Lung (tissue), 12 donors: ENCODE measurements around the gene ELOVL5. TPM values are rescaled to one million over a fixed set of nuclear protein-coding genes. Genes with fewer than 3 reads are reported as not detected.

Experiments used
- ATAC-seq: fragments of 200-7000 bp; cut with Tn5 transposase; one replicate; pipeline ENCODE4 v1.9.1; 2020; ENCODE audit warnings: moderate number of reproducible peaks; ENCODE audit not compliant: insufficient read depth, low FRiP score
- DNase-seq, 3 donors: peaks; one replicate each; pipeline ENCODE4 v3.0.0-alpha.2; 2013 to 2017
- H3K27ac ChIP-seq, 2 donors: one replicate each; pipeline ENCODE4 v1.5.1; 2013; ENCODE audit warnings: mild to moderate bottlenecking in 2 of 2, moderate library complexity in 2 of 2, control low read depth in 1 of 2, inconsistent platforms in 1 of 2, low read depth in 1 of 2, low read length in 1 of 2
- H3K27me3 ChIP-seq, 3 donors: one replicate each; pipeline ENCODE4 v1.5.1; 2013; ENCODE audit warnings: low read length in 2 of 3; ENCODE audit not compliant: control insufficient read depth in 3 of 3, insufficient read depth in 3 of 3
- H3K36me3 ChIP-seq, 4 donors: one replicate each; pipeline ENCODE4 v1.5.1; 2013; ENCODE audit warnings: low read length in 4 of 4, mild to moderate bottlenecking in 1 of 4, moderate library complexity in 1 of 4; ENCODE audit not compliant: control insufficient read depth in 4 of 4, insufficient read depth in 4 of 4
- H3K4me1 ChIP-seq, 5 donors: one replicate each; pipeline ENCODE4 v1.5.1; 2013; ENCODE audit warnings: low read length in 5 of 5, mild to moderate bottlenecking in 2 of 5, moderate library complexity in 1 of 5; ENCODE audit not compliant: control insufficient read depth in 5 of 5, insufficient read depth in 5 of 5
- H3K4me3 ChIP-seq: one replicate; pipeline ENCODE4 v1.5.1; 2013; ENCODE audit warnings: mild to moderate bottlenecking, control low read depth, moderate library complexity
- H3K9ac ChIP-seq, 2 donors: one replicate each; pipeline ENCODE4 v1.5.1; 2013; ENCODE audit warnings: low read length in 2 of 2, control low read depth in 1 of 2; ENCODE audit not compliant: insufficient read depth in 1 of 2
- H3K9me3 ChIP-seq, 4 donors: one replicate each; pipeline ENCODE4 v1.5.1; 2013; ENCODE audit warnings: low read length in 3 of 4, mild to moderate bottlenecking in 1 of 4, moderate library complexity in 1 of 4; ENCODE audit not compliant: control insufficient read depth in 4 of 4, insufficient read depth in 3 of 4
- WGBS, 2 donors: extraction: QIAGEN DNeasy Blood & Tissue Kit; methylation state at CpG; one replicate each; pipeline ENCODE4 v1.1.7; 2013; 5-methylcytosine and 5-hydroxymethylcytosine counted together
- polyA plus RNA-seq, 2 donors: library from polyadenylated mRNA; stranded (reverse); fragments of 200-250 nt; gene quantifications; one replicate each; pipeline ENCODE4 v1.2.1, GENCODE V29; 2013
- total RNA-seq, 2 donors: library from RNA; depleted of rRNA in 1 of 2; stranded (reverse); fragments of >200 nt in 1 of 2; gene quantifications; one replicate each; pipeline ENCODE4 v1.2.1, GENCODE V29; 2014 to 2021
- TF ChIP-seq, protein P1 (sequence below): IDR thresholded peaks from 2 replicates; pipeline ENCODE4 v1.5.1; 2012; ENCODE audit warnings: mild to moderate bottlenecking; ENCODE audit errors: control extremely low read depth, extremely low read depth
- donor health status: control.
- donor health status: control.
- donor health status: Bipolar disorder and iron deficiency.
- donor health status: healthy.
- donor health status: DM: yes; HTN: yes; CAD: no.

Gene ELOVL5
- total and polyA plus RNA-seq, 4 donors: 37.7 to 95.6 (median 89.9) TPM

DNA sequence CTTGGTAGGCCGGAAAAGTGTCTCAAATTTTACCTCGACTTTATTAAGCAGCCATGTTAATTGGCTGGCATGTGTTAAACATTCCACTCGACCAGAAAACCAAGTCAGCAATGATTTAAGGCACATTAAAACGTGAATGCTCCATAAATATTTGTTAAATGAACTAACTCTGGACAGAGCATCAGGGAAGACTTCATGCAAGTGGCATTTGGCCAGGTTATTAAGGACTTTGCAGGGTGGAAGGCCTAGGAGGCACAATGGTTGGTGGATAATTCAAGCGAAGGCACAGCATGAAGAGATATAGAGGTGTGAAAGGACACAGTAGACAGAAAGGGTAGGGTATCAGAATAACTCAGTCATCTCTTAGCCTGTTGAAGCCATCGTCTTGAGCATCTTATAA is 23.0 kb downstream of the ELOVL5 start:
- Histone ChIP-seq H3K4me1 (peaks cover 4 to 37% (median 8%) of the 10 kb centered on the region in 5 donors), H3K9ac (no peak overlapping the region)

DNA sequence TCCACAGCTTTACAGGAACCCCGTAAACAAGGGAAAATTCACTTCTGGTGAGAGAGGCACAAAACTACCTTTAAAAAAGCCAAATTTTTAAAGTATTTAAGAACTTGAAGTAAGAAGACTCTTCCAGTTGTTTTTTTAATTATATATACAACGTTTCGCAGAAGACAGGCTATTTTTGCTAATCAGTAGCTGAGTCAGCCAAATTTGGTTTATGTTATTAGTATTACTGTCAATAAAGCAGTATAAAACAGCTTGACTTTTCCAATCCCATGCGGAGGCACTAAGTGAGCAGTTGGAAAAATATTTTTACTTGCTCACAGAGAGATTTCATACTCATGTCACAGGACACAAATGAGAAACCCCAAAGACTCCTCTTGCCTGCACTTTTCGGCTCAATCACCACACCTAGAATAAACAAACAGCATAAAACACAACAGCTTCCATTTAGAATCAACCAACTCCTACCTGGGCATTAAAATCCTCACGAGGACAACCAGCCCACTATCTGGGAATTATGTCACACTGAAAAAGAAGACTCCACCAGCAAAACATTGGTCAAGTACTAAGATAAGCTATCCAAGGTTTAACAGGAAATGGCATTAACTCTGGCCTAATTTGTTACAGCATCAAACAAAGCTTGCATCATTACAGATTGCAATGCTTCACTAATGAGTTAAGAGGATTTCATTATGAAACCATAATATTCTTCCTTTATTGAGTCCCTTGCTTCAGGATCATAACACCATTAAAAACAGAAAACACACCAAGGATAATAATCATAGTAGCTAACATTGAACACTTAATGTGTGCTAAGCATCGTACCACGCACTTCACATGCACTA is 26.3 kb downstream of the ELOVL5 start:
- Histone ChIP-seq H3K27ac (peak overlapping the region in 1 of 2 donors; percentile 17), H3K9me3 (no peaks in the 10 kb centered on the region), H3K9ac (peak overlapping the region in 1 of 2 donors; percentile 4), H3K4me1 (peaks cover 4 to 28% (median 8%) of the 10 kb centered on the region in 5 donors), H3K4me3 (no peak overlapping the region), H3K27me3 (no peaks in the 10 kb centered on the region), H3K36me3 (no peaks in the 10 kb centered on the region)
- ATAC-seq: no peak
- DNase-seq: peak in 1 of 3 donors; percentile 29
- TF ChIP-seq, protein P1, sequence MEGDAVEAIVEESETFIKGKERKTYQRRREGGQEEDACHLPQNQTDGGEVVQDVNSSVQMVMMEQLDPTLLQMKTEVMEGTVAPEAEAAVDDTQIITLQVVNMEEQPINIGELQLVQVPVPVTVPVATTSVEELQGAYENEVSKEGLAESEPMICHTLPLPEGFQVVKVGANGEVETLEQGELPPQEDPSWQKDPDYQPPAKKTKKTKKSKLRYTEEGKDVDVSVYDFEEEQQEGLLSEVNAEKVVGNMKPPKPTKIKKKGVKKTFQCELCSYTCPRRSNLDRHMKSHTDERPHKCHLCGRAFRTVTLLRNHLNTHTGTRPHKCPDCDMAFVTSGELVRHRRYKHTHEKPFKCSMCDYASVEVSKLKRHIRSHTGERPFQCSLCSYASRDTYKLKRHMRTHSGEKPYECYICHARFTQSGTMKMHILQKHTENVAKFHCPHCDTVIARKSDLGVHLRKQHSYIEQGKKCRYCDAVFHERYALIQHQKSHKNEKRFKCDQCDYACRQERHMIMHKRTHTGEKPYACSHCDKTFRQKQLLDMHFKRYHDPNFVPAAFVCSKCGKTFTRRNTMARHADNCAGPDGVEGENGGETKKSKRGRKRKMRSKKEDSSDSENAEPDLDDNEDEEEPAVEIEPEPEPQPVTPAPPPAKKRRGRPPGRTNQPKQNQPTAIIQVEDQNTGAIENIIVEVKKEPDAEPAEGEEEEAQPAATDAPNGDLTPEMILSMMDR: no peak
- WGBS, 2 donors: 68 to 73% methylated on average over 8 of the region's 8 CpGs

More for the DNA sequence above, 23.0 kb downstream of the ELOVL5 start:
- no peaks in the 10 kb centered on the region for H3K9me3 ChIP-seq
- H3K27ac ChIP-seq: peak overlapping the region; percentile 31 to 67
- H3K27me3 ChIP-seq: no peaks in the 10 kb centered on the region
- no peak overlapping the region for H3K4me3 ChIP-seq
- no peaks in the 10 kb centered on the region for H3K36me3 ChIP-seq
- 74 to 78% methylated on average over 6 of the region's 6 CpGs for WGBS, 2 donors
- ATAC-seq: no peak
- DNase-seq: no peak
- TF ChIP-seq, protein P1: no peak

- TF ChIP-seq, protein P1: no peak
- no peak overlapping the region for H3K27ac ChIP-seq
- 69 to 84% methylated on average over 2 of the region's 2 CpGs for WGBS, 2 donors
- peak overlapping the region in 1 of 2 donors; percentile 4 for H3K9ac ChIP-seq
- no peaks in the 10 kb centered on the region for H3K9me3 ChIP-seq
- no peak overlapping the region for H3K4me3 ChIP-seq
- H3K4me1 ChIP-seq: peaks cover 4 to 23% (median 6%) of the 10 kb centered on the region in 5 donors
- H3K36me3 ChIP-seq: no peaks in the 10 kb centered on the region
- no peak for ATAC-seq
- H3K27me3 ChIP-seq: no peaks in the 10 kb centered on the region
- DNase-seq: peak in 2 of 3 donors; percentile 13 to 14
Measured at GRCh38 chr6:53321701-53322100, 27.0 kb downstream of the ELOVL5 start.
